Measurements from ENCODE around the gene TTC8.
"Not testable (repeated sequence)": the region's sequence is repeated elsewhere in the genome, so short reads cannot be mapped to it uniquely, and the experiment has no call there.

The TTC8 gene

GRCh38 chr14:88824314-88825077, at the start of gene TTC8:
TTC8 (plus strand) TSS chr14:88824651; CDS start chr14:88824708, 57 bp downstream.
- peak; percentile 86 for DNase-seq

GRCh38 chr14:88775532-88775931, 48.9 kb upstream of the TTC8 start:
- DNase-seq, result no peak

- DNase-seq, result no peak
These were observed 38.5 kb upstream of the TTC8 start for GRCh38 chr14:88785911-88786310.

GRCh38 chr14:88786715-88787114, 37.7 kb upstream of the TTC8 start:
- no peak for DNase-seq

GRCh38 chr14:88789573-88789972, 34.9 kb upstream of the TTC8 start:
- not testable (repeated sequence) for DNase-seq

GRCh38 chr14:88790501-88791251, 33.8 kb upstream of the TTC8 start:
- no peak for DNase-seq

- no peak for DNase-seq
These were observed 33.2 kb upstream of the TTC8 start for GRCh38 chr14:88791252-88791621.

- peak; percentile 45 for DNase-seq
These were observed 32.6 kb upstream of the TTC8 start for GRCh38 chr14:88791629-88792472.

- peak; percentile 85 for DNase-seq
These were observed 31.8 kb upstream of the TTC8 start, which contains the start of gene EML5 for GRCh38 chr14:88792473-88793258. EML5 (minus strand) TSS chr14:88792953; CDS start chr14:88792503, 450 bp downstream.

GRCh38 chr14:88793259-88793625, 31.2 kb upstream of the TTC8 start:
- DNase-seq, result no peak

- DNase-seq, result no peak
These were observed 26.3 kb upstream of the TTC8 start for GRCh38 chr14:88798156-88798555.

- no peak for DNase-seq
These were observed 24.9 kb upstream of the TTC8 start for GRCh38 chr14:88799522-88799921.

GRCh38 chr14:88802596-88802995, 21.9 kb upstream of the TTC8 start:
- DNase-seq, result no peak

- DNase-seq, result no peak
These were observed 20.4 kb upstream of the TTC8 start for GRCh38 chr14:88804035-88804434.

GRCh38 chr14:88804477-88804876, 20.0 kb upstream of the TTC8 start:
- DNase-seq, result no peak

- DNase-seq, result no peak
These were observed 16.1 kb upstream of the TTC8 start for GRCh38 chr14:88808359-88808758.

GRCh38 chr14:88815980-88816379, 8.5 kb upstream of the TTC8 start:
- DNase-seq, result no peak

GRCh38 chr14:88818018-88818417, 6.4 kb upstream of the TTC8 start:
- DNase-seq, result no peak

GRCh38 chr14:88819674-88820073, 4.8 kb upstream of the TTC8 start:
- not testable (repeated sequence) for DNase-seq

- DNase-seq, result no peak
These were observed 3.1 kb upstream of the TTC8 start for GRCh38 chr14:88821378-88821777.

- DNase-seq, result no peak
These were observed 2.6 kb upstream of the TTC8 start for GRCh38 chr14:88821888-88822287.

- no peak for DNase-seq
These were observed 510 bp upstream of the TTC8 start for GRCh38 chr14:88823968-88824313.

GRCh38 chr14:88825078-88825458, 617 bp downstream of the TTC8 start:
- no peak for DNase-seq
